Testis (tissue), 2 donors: ENCODE measurements around the gene WBP2NL.

Experiments used
- CTCF ChIP-seq, 3 experiments: fragments of 450-650 bp in 2 of 3; fragments of 200-600 bp in 1 of 3; sonication (generic) in 1 of 3; IDR thresholded peaks; one replicate each; pipeline ENCODE4 v1.5.1; 2016 to 2019; ENCODE audit warnings: antibody characterized with exemption in 3 of 3, mild to moderate bottlenecking in 2 of 3, moderate library complexity in 1 of 3
- POLR2A ChIP-seq: fragments of 450-650 bp; IDR thresholded peaks from one replicate; pipeline ENCODE4 v1.6.1; 2017; ENCODE audit warnings: antibody characterized with exemption, mild to moderate bottlenecking, moderate library complexity

- TF ChIP-seq POLR2A, result no peak
- TF ChIP-seq CTCF (IDR thresholded peaks at IDR 0.05), result no peak
Measured at GRCh38 chr22:42000466-42000865, 1.9 kb downstream of the WBP2NL start.
